HG03460 (cell line): ENCODE results near the gene UBD.
A peak's percentile ranks its signal among the peaks of the same experiment; 100 is the strongest.

Experiments used
- ATAC-seq: cut with Tn5 transposase; IDR thresholded peaks from one replicate; pipeline ENCODE4 v1.9.1; 2021; ENCODE audit not compliant: unreplicated experiment

UBD gene

DNA sequence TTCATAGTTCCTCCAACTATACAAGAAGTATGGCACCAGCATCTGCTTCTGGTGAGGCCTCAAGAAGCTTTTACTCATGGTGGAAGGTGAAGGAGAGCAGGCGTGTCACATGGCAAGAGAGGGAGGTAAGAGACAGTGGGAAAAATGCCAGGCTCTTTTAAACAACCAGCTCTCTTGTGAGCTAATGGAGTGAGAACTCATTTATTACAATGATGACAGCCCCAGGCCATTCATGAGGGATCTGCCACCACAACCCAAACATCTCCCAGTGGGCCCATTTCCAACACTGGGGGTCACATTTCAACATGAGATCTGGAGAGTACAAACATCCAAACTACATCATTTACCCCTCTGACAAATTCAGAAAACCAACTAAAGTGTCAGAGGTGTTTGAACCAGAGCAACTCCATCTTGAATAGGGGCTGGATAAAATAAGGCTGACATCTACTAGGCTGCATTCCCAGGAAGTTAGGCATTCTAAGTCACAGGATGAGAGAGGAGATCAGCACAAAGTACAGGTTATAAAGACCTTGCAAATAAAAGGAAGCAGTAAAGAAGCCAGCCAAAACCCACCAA lies 2.2 kb upstream of the UBD start:
- no peak for ATAC-seq

- no peak for ATAC-seq
Measured at GRCh38 chr6:29561091-29561490, 1.6 kb upstream of the UBD start.

GRCh38 chr6:29558439-29559079 lies 973 bp downstream of the UBD start:
- ATAC-seq: no peak

- no peak for ATAC-seq
Measured at GRCh38 chr6:29557320-29557719, 2.2 kb downstream of the UBD start.

- no peak for ATAC-seq
Measured at GRCh38 chr6:29554764-29555163, 4.8 kb downstream of the UBD start.

- no peak for ATAC-seq
Measured at GRCh38 chr6:29553268-29554057, 6.1 kb downstream of the UBD start.

DNA sequence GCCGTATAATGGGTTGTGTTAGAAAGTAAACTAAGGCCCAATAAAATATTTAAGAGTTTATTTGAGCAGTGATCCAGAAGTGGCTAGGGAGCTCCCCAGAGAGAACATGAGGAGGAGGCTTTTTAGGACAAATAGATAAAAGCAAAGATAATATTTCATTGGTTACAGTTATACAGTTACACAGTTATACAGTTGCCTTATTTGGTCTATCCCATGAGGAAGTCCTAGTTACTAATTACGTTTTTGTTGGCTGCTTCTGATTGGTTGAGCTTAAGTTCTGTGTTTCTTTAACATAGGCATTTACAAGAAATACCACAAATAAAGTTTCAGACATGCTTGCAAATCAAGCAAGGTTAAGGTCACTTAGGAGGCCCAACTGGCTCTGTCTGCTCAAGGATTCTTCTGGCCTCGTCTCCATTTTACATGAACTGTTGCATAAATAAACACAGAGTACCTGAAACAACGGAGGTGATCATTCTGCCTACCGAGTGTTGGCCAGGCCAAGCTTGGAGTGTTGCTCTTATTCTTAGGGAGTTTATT lies 7.0 kb downstream of the UBD start:
- peak; percentile 80 for ATAC-seq

GRCh38 chr6:29547573-29547972 lies 12.0 kb downstream of the UBD start:
- ATAC-seq: no peak

- ATAC-seq: no peak
Measured at GRCh38 chr6:29537714-29538403, 21.7 kb downstream of the UBD start.

GRCh38 chr6:29532320-29532951 lies 27.1 kb downstream of the UBD start:
- ATAC-seq: no peak

- ATAC-seq: no peak
Measured at GRCh38 chr6:29531668-29532067, 27.9 kb downstream of the UBD start.

GRCh38 chr6:29530671-29531310 lies 28.7 kb downstream of the UBD start:
- ATAC-seq: no peak

DNA sequence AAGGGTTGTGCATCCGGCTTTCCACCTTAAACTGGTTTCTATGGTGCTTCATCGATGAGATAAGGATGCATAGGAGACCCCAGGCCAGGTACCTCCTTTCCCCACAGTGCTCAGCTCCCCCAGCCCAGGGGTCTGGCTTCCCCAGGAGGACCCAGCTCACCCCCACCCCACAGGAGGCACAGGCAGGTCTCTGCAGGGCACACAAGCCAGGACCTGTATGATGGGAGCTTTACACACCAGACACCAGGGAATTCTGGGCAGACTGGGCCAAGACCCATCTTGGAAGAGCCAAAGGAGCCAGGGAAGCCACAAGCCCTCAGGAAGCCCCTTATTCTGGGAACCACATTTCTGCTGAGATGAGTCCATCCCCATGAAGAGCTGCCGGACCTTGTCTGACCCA lies 29.6 kb downstream of the UBD start:
- no peak for ATAC-seq

GRCh38 chr6:29528988-29529560 lies 30.5 kb downstream of the UBD start:
- ATAC-seq: no peak

DNA sequence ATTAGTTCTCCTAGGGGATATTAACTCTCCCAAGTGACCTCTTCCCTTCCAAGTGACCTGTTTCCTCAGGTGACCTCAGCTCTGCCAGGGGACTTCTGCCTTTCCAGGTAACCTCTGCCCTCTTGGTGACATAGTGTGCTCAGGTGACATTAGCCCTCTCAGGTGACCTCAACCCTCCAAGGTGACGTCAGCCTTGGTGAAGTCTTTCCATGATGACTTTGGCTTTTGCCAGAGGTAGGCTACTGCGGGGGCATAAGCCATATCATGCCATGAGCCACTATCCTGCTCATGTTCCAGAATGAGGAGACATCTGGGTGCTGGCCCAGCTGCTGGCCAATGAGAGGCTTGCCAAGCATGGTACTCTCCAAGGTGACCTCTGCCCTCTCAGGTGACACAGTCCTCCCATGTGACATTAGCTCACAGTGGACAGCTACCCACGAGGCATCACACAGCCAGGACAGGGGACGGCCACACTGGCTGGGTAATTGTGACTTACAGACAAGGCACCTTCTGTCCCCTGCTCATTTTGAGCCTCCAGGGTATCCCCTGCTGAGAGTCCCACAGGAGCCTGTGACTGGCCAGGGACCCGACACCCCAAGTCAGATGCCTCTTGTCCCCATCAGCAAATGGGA lies 31.1 kb downstream of the UBD start:
- no peak for ATAC-seq

GRCh38 chr6:29527564-29527963 lies 32.0 kb downstream of the UBD start:
- ATAC-seq: no peak

GRCh38 chr6:29527126-29527525 lies 32.4 kb downstream of the UBD start:
- no peak for ATAC-seq

- no peak for ATAC-seq
Measured at GRCh38 chr6:29525311-29525639, 34.3 kb downstream of the UBD start.

GRCh38 chr6:29524444-29525310 lies 34.9 kb downstream of the UBD start:
- ATAC-seq: no peak
